ENCODE data around the gene DPEP2.
"Not testable (repeated sequence)": the region's sequence is repeated elsewhere in the genome, so short reads cannot be mapped to it uniquely, and the experiment has no call there.

Gene DPEP2

GRCh38 chr16:68003031-68003430, 3.7 kb upstream of the DPEP2 start:
- DNase-seq: no peak

- no peak for DNase-seq
These were observed 1.2 kb upstream of the DPEP2 start for GRCh38 chr16:68000450-68000849.

- DNase-seq: no peak
These were observed 701 bp upstream of the DPEP2 start for GRCh38 chr16:67999985-68000384.

GRCh38 chr16:67998231-67998778, 979 bp downstream of the DPEP2 start:
- DNase-seq: not testable (repeated sequence)

- DNase-seq: no peak
These were observed 2.6 kb downstream of the DPEP2 start for GRCh38 chr16:67996666-67997065.

GRCh38 chr16:67995423-67995822, 3.9 kb downstream of the DPEP2 start:
- no peak for DNase-seq

GRCh38 chr16:67994040-67994408, 5.3 kb downstream of the DPEP2 start:
- not testable (repeated sequence) for DNase-seq

- DNase-seq: peak; percentile 75
These were observed 5.9 kb downstream of the DPEP2 start for GRCh38 chr16:67993207-67994039.

- DNase-seq: no peak
These were observed 6.5 kb downstream of the DPEP2 start for GRCh38 chr16:67992661-67993206.

GRCh38 chr16:67990018-67990386, 9.3 kb downstream of the DPEP2 start:
- DNase-seq: no peak

- no peak for DNase-seq
These were observed 9.8 kb downstream of the DPEP2 start for GRCh38 chr16:67989322-67990017.

GRCh38 chr16:67988675-67989074, 10.6 kb downstream of the DPEP2 start:
- no peak for DNase-seq

- no peak for DNase-seq
These were observed 11.7 kb downstream of the DPEP2 start for GRCh38 chr16:67987460-67988160.

- DNase-seq: no peak
These were observed 12.3 kb downstream of the DPEP2 start for GRCh38 chr16:67986949-67987348.

- no peak for DNase-seq
These were observed 17.1 kb downstream of the DPEP2 start for GRCh38 chr16:67982011-67982696.

GRCh38 chr16:67979955-67980678, 19.2 kb downstream of the DPEP2 start, which contains the start of gene DPEP3:
TSS of gene DPEP3 (minus strand) at chr16:67980499. CDS start at chr16:67980380, 119 bp downstream.
- no peak for DNase-seq

- no peak for DNase-seq
These were observed 21.6 kb downstream of the DPEP2 start for GRCh38 chr16:67977469-67978227.

- no peak for DNase-seq
These were observed 22.3 kb downstream of the DPEP2 start for GRCh38 chr16:67977005-67977404.

GRCh38 chr16:67976205-67976604, 23.1 kb downstream of the DPEP2 start:
- DNase-seq: no peak

GRCh38 chr16:67975321-67976105, 23.8 kb downstream of the DPEP2 start:
- DNase-seq: no peak

All from T-helper 9 cell (primary cell).